ENCODE results near the gene ANKZF1.
"Not testable (repeated sequence)": the region's sequence is repeated elsewhere in the genome, so short reads cannot be mapped to it uniquely, and the experiment has no call there.

Gene ANKZF1

DNA sequence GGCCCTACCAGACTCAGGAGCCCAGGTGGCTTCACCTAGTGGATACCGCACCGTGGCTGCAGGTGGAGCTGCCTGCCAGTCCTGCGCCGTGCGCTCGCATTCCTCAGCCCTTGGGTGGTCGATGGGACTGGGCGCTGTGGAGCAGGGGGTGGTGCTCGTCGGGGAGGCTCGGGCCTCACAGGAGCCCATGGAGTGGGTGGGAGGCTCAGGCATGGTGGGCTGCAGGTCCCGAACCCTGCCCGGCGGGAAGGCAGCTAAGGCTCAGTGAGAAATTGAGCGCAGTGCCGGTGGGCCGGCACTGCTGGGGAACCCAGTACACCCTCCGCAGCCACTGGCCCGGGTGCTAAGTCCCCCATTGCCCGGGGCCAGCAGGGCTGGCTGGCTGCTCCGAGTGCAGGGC, 28.3 kb upstream of the ANKZF1 start:
- not testable (repeated sequence) for H3K4me3 ChIP-seq (ENCODE audit: low read length); H3K4me1 ChIP-seq (ENCODE audit: insufficient read depth, low read length); H2AFZ ChIP-seq (ENCODE audit: low read depth, low read length); H3K36me3 ChIP-seq (ENCODE audit: insufficient read depth, low read length); H3K27me3 ChIP-seq (ENCODE audit: insufficient read depth, low read length); H3K9me3 ChIP-seq (ENCODE audit: low read length)

DNA sequence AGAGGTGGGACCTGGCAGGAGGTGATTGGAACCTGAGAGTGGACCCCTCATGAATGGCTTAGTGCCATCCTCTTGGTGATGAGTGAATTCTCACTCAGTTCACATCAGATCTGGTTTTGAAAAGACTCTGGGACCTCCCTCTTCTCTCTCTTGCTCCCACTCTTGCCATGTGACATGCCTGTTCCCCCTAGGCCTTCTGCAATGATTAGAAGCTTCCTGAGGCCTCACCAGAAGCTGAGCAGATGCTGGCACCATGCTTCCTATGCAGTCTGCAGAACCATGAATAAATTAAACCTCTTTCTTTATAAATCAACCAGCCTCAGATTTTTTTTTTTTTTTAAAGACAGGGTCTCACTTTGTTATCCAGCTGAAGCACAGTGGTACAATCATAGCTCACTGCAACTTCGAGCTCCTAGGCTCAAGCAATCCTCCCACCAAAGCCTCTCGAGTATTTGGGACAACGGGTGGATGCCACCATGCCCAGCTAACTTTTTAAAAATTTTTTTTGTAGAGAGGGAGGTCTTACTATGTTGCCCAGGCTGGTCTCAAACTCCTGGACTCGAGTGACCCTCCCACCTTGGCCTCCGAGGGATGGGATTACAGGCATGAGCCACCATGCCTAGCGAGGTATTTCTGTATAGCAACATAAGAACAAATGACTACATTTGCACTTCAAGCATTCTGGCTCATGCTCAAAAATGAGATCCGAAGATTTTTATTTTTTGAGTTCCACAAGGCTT, 25.0 kb upstream of the ANKZF1 start:
- H3K36me3 ChIP-seq (ENCODE audit: insufficient read depth, low read length) = peaks cover 13% of the 10 kb centered on the region
- H3K27me3 ChIP-seq (ENCODE audit: insufficient read depth, low read length) = no peaks in the 10 kb centered on the region
- no peak overlapping the region for H2AFZ ChIP-seq (ENCODE audit: low read depth, low read length)
- H3K4me3 ChIP-seq (ENCODE audit: low read length) = no peak overlapping the region
- no peaks in the 10 kb centered on the region for H3K9me3 ChIP-seq (ENCODE audit: low read length)
- H3K4me1 ChIP-seq (ENCODE audit: insufficient read depth, low read length) = peaks cover 8% of the 10 kb centered on the region

DNA sequence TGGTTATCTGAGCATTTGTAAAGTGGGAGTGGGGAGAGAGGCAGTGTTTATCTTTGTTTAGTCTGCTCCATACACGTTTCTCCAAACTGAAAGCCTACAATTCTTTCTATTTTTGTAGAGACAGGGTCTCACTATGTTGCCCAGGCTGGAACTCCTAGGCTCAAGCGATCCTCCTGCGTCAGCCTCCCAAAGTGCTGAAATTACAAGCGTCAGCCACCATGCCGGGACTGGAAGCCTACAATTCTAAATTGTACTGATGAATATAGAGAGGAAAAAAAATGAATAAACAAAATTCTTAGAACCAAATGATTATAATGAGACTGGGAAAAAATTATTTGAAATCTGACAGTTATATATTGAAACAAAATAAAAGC, 24.5 kb upstream of the ANKZF1 start:
- Histone ChIP-seq H3K36me3 (ENCODE audit: insufficient read depth, low read length) (peaks cover 14% of the 10 kb centered on the region), H3K27me3 (ENCODE audit: insufficient read depth, low read length) (no peaks in the 10 kb centered on the region), H2AFZ (ENCODE audit: low read depth, low read length) (no peak overlapping the region), H3K4me3 (ENCODE audit: low read length) (no peak overlapping the region), H3K4me1 (ENCODE audit: insufficient read depth, low read length) (peaks cover 8% of the 10 kb centered on the region), H3K9me3 (ENCODE audit: low read length) (no peaks in the 10 kb centered on the region)

DNA sequence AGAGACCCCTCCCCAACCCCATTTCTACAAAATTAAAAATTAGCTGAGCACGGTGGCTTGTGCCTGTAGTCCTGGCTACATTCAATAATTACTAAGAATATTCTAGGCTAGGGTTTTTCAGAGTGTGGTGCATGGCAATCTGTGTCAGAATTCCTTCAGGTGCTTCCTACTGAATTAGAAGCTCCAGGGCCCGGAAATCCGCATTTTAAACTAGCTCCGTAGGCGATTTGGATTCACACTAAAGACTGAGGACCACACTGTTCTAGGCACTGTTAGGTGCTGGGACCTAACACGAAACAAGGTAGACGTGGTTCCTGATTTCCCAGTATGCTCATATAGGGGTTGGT, 23.7 kb upstream of the ANKZF1 start:
- H3K36me3 ChIP-seq (ENCODE audit: insufficient read depth, low read length) = peaks cover 16% of the 10 kb centered on the region
- H3K9me3 ChIP-seq (ENCODE audit: low read length) = no peaks in the 10 kb centered on the region
- H2AFZ ChIP-seq (ENCODE audit: low read depth, low read length) = peak overlapping the region; percentile 42
- H3K27me3 ChIP-seq (ENCODE audit: insufficient read depth, low read length) = no peaks in the 10 kb centered on the region
- H3K4me3 ChIP-seq (ENCODE audit: low read length) = peak overlapping the region; percentile 56
- H3K4me1 ChIP-seq (ENCODE audit: insufficient read depth, low read length) = peaks cover 8% of the 10 kb centered on the region

DNA sequence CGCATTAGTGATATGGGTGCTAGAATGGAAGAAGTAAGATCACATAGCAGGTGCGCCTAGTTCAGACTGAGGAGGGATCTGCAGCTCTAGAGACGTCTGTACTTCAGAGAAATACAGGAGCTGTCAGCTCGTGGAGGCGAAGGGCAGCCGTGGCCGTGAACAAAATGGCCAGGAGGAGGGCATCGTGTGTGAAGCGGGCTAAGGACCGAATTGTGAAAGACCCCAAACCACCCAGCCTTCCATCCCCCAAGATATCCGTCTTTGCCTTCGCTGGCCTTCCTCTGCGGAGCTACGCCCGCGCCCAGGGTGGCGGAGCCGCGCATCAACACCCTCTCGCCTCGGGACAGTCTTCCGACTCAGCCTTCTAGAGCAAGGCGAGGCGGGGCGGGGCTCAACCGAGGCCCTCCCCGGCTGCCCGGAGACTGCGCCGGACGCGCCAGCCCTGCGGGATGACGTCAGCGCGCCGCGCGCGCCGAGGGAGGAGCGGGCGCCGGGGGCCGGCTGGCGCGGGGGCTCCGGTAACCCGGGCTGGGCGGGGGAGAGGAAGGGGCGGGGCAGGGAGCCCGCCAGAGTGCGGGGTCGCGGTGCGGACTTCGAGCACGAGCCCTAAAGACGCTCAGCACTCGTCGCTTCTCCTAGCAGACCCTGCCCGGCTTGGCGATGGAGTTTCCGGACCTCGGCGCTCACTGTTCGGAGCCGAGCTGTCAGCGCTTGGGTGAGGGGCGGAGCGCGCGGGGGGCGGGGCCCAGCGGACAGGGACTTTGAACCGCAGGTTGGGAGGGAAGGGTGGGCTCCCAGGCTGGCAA, 23.1 kb upstream of the ANKZF1 start, which contains the start of gene ZFAND2B:
ZFAND2B (plus strand) TSS at position 455 of the 806 bp plus-strand sequence; CDS start at position 661, 206 bp downstream.
- Histone ChIP-seq H3K4me1 (ENCODE audit: insufficient read depth, low read length) (peaks cover 8% of the 10 kb centered on the region), H3K36me3 (ENCODE audit: insufficient read depth, low read length) (peaks cover 19% of the 10 kb centered on the region), H2AFZ (ENCODE audit: low read depth, low read length) (peak within 1 kb of the TSS; percentile 42), H3K9me3 (ENCODE audit: low read length) (no peaks in the 10 kb centered on the region), H3K4me3 (ENCODE audit: low read length) (peak within 1 kb of the TSS; percentile 56), H3K27me3 (ENCODE audit: insufficient read depth, low read length) (no peaks in the 10 kb centered on the region)

DNA sequence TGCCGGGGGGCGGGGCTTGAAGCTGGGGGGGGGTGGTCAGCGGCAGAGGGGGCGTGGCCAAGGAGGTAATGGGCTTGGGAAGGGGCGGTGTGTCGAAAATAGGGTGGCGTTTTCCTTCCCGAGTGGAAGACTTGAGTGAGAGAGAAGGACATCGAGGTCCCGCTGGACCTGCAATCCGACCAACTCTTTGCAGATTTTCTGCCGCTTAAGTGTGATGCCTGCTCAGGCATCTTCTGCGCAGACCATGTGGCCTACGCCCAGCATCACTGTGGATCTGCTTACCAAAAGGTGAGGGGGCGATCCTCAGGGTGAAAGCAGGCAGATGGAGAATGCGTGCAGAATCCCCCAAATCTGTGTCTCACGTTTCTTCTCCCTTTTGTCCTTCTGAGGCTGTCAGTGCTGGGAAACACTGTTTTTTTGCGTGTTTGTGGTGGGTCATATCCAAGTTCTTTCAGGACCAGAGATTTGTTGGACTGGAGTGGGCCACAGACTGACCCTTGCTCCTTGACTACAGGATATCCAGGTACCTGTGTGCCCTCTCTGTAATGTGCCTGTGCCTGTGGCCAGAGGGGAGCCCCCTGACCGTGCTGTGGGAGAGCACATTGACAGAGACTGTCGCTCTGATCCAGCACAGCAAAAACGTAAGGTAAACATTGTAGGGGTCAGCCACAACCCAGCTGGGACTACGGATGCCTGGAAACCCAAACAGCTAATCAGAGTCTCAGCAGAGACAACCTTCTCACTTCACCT, 22.3 kb upstream of the ANKZF1 start:
- Histone ChIP-seq H3K4me3 (ENCODE audit: low read length) (peak overlapping the region; percentile 56), H3K36me3 (ENCODE audit: insufficient read depth, low read length) (peaks cover 21% of the 10 kb centered on the region), H2AFZ (ENCODE audit: low read depth, low read length) (no peak overlapping the region), H3K27me3 (ENCODE audit: insufficient read depth, low read length) (no peaks in the 10 kb centered on the region), H3K9me3 (ENCODE audit: low read length) (no peaks in the 10 kb centered on the region), H3K4me1 (ENCODE audit: insufficient read depth, low read length) (peaks cover 8% of the 10 kb centered on the region)

DNA sequence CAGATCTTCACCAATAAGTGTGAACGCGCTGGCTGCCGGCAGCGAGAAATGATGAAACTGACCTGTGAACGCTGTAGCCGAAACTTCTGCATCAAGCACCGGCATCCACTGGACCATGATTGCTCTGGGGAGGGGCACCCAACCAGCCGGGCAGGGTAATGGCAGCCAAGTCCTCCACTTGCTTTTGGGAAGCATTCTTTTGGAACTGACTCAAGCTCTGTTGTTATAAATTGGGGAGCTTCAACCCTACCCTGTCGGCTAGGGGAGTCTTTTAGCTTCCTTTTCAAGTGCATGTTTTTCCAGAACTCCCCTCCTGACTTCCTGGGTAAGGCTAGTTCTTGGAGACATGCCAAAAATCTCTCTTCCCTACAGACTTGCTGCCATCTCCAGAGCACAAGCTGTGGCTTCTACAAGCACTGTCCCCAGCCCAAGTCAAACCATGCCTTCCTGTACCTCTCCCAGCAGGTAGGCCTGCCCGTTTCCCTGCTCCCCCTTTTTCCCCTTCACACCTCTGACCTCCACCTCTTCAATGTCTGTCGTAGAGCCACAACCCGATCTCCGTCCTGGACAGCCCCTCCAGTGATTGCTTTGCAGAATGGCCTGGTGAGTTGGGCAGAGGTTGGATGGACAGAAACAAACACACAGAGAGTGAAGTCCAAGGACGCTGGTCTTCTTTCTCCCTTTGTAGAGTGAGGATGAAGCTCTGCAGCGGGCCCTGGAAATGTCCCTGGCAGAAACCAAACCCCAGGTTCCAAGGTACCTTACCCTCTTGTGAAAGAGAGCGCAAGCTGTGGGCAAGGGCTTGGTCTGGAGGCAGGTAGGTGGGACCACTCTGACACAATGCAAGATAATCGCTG, 21.5 kb upstream of the ANKZF1 start:
- Histone ChIP-seq H3K27me3 (ENCODE audit: insufficient read depth, low read length) (no peaks in the 10 kb centered on the region), H2AFZ (ENCODE audit: low read depth, low read length) (no peak overlapping the region), H3K4me3 (ENCODE audit: low read length) (no peak overlapping the region), H3K36me3 (ENCODE audit: insufficient read depth, low read length) (peaks cover 26% of the 10 kb centered on the region), H3K4me1 (ENCODE audit: insufficient read depth, low read length) (peaks cover 8% of the 10 kb centered on the region), H3K9me3 (ENCODE audit: low read length) (no peaks in the 10 kb centered on the region)

DNA sequence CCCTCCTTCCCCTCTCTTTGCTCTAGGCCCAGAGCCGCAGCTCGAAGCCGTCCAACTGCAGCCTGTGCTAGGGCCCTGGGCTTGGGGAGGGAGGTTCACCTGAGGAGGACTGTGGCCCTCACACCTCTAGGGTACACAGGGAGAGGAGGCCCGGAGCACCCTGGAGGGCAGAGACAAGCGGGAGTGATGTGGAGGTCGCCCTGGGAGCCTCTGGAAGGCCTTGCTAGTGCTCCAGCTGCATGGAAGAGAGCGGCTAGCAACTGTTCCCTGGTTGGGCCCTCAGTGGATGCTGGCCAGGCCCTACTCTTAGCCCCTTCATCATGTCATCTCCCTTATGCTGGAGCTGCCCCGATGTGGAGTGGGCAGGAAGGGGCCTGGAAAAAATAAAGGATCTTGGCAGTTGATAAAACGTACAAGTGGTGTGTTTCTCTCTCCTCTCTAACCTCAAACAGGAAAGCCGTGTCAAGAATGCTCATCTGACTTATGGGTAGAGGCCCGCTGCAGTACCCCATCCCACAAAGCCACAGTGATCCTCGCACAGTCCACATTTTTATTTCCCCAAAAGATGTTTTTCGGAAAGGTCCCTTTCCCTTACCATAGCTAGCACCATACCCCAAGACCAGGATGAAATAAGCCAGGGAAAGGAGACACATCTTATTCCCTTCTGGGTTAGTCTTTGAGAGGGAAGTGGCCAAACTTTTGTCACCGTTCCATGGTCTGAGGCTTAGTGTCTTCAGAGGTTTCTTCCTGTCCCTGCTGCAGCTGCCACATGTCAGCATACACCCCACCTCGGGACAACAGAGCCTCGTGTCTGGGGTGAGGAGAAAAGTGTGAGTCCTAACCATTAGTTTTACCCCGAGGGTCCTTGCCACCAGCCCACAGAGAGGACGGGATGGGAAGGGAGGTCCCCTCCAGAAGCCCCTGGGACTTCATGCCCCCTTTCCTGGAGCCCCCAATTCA, 20.1 kb upstream of the ANKZF1 start:
- no peak overlapping the region for H2AFZ ChIP-seq (ENCODE audit: low read depth, low read length)
- H3K4me1 ChIP-seq (ENCODE audit: insufficient read depth, low read length) = peaks cover 8% of the 10 kb centered on the region
- peaks cover 40% of the 10 kb centered on the region for H3K36me3 ChIP-seq (ENCODE audit: insufficient read depth, low read length)
- no peak overlapping the region for H3K4me3 ChIP-seq (ENCODE audit: low read length)
- H3K9me3 ChIP-seq (ENCODE audit: low read length) = no peaks in the 10 kb centered on the region
- H3K27me3 ChIP-seq (ENCODE audit: insufficient read depth, low read length) = no peaks in the 10 kb centered on the region

DNA sequence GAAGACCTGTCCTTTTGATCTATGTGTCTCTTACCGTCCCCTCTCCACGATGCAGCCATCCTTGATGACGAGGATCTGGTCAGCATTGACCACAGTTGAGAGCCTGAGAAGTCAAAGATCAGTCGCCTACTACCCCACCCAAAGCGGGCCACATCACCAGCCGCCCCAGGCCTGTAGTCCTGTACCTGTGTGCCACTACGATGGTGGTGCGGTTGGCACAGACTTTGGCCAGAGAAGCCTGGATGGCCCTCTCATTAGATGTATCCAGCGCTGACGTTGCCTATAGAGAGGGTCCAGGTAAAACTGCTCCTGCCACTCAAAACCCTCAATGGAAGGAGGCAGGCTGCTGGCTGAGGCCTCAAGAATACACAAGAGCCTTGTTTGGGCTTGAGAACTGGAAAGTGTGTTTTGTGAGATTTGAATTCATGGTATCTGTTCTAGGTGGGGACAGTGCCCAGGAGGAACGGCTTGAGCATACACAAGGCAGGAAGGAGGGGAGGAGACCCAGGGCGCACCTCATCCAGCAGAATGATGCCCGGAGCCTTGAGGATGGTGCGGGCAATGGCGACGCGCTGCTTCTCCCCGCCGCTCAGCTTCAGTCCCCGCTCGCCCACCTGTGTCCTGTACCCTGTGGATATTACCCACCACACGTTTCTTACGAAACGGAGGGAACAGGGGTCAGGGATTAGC, 19.3 kb upstream of the ANKZF1 start:
- no peaks in the 10 kb centered on the region for H3K9me3 ChIP-seq (ENCODE audit: low read length)
- no peak overlapping the region for H2AFZ ChIP-seq (ENCODE audit: low read depth, low read length)
- H3K27me3 ChIP-seq (ENCODE audit: insufficient read depth, low read length) = no peaks in the 10 kb centered on the region
- H3K36me3 ChIP-seq (ENCODE audit: insufficient read depth, low read length) = peaks cover 48% of the 10 kb centered on the region
- peaks cover 8% of the 10 kb centered on the region for H3K4me1 ChIP-seq (ENCODE audit: insufficient read depth, low read length)
- H3K4me3 ChIP-seq (ENCODE audit: low read length) = no peak overlapping the region

DNA sequence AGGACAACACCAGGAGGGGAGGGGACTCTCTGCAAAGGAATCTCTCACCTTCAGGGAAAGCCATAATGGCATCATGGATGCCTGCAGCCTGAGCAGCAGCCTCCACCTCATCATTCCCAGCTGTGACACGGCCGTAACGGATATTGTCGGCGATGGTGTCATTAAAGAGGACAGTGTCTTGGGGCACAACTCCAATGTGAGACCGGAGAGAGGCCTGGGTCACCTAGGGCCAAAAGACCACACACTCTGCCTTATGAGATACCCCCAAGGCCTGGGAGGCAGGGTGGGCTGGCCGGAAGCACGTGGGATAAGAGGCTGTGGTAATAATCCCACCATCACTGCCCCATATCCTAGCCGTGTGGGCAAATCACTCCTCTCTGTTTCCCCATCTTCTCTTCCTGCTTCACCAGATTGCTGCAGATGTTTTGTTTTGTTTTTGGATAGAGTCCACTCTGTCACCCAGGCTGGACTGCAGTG, 18.7 kb upstream of the ANKZF1 start:
- Histone ChIP-seq H3K4me3 (ENCODE audit: low read length) (no peak overlapping the region), H3K4me1 (ENCODE audit: insufficient read depth, low read length) (peaks cover 8% of the 10 kb centered on the region), H3K36me3 (ENCODE audit: insufficient read depth, low read length) (peaks cover 48% of the 10 kb centered on the region), H3K9me3 (ENCODE audit: low read length) (no peaks in the 10 kb centered on the region), H3K27me3 (ENCODE audit: insufficient read depth, low read length) (no peaks in the 10 kb centered on the region), H2AFZ (ENCODE audit: low read depth, low read length) (no peak overlapping the region)

DNA sequence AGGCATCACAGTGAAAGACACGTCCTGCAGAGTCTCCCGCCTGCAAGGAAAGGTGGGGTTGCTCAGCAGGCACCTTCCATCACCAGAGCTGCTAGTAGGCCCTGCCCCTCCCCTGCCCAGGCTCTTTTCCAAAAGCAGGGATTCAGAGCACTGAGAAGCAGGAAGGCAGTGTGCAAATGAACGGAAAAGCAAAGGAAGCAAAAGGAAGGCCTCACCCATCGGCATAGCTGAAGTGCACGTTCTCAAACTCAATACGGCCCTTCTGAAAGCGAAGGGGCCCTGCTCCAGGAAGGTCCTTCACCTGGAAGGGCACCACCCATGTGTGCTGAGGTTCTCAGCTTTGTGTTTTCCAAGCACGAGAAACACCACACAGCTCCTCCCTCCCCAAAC, 16.6 kb upstream of the ANKZF1 start:
- H3K27me3 ChIP-seq (ENCODE audit: insufficient read depth, low read length) = no peaks in the 10 kb centered on the region
- H3K4me3 ChIP-seq (ENCODE audit: low read length) = no peak overlapping the region
- peaks cover 48% of the 10 kb centered on the region for H3K36me3 ChIP-seq (ENCODE audit: insufficient read depth, low read length)
- peaks cover 9% of the 10 kb centered on the region for H3K4me1 ChIP-seq (ENCODE audit: insufficient read depth, low read length)
- H3K9me3 ChIP-seq (ENCODE audit: low read length) = no peaks in the 10 kb centered on the region
- no peak overlapping the region for H2AFZ ChIP-seq (ENCODE audit: low read depth, low read length)

All from neuron (in vitro differentiated cells).